Measurements from ENCODE around the gene EFCAB8. TPM values are rescaled to one million over a fixed set of nuclear protein-coding genes. Genes with fewer than 3 reads are reported as not detected.

The EFCAB8 gene
- total and polyA plus RNA-seq, 7 donors = 0.03 to 0.08 (median 0.04) TPM; not detected in 4

DNA sequence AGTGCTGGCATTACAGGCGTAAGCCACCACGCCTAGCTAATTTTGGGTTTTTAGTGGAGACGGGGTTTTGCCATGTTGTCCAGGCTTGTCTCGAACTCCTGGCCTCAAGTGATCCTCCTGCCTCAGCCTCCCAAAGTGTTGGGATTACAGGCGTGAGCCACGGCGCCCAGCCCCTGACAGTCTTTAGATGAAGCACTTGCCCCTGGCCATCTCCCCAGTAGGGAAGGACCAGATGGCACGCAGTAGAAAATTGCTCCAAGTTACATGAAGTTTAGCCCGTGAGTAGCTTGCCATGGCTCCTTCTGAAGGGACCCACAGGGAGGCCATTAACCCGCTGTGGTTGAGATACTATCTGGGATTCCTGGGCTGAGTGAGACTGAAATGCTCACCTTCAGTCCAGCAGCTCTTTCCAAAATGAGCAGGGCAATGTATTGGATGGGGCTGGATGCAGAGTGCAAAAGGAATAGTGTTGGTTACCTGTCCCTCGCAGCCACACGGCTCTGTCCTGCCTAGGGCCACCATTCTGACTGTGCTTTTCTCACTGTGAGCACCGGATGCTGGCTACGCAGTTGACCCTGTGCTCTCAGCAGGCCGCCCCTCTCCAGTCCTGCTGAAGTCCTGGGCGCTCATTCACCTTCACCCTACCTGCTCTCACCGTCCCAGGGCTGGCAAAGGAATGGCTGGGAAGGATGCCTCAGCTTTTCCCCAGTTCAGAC is 66.9 kb downstream of the EFCAB8 start:
- intact Hi-C loops (cut with DNase I) = no loop called here
- Histone ChIP-seq H3K36me3 (ENCODE audit: insufficient read depth in 1 of 2, low read depth in 1 of 2) (no peaks in the 10 kb centered on the region), H3K27me3 (ENCODE audit: insufficient read depth in 3 of 3, low read length in 2 of 3) (no peaks in the 10 kb centered on the region), H3K4me1 (no peaks in the 10 kb centered on the region), H3K27ac (no peak overlapping the region), H3K9me3 (no peaks in the 10 kb centered on the region), H3K4me3 (no peak overlapping the region)
- ATAC-seq (no peak), DNase-seq (no peak)
- WGBS, 3 donors = 80 to 85% (median 80%) methylated on average over 17 of the region's 17 CpGs
- no peak for TF ChIP-seq CTCF (IDR thresholded peaks at IDR 0.05)

- Histone ChIP-seq H3K27me3 (ENCODE audit: insufficient read depth in 3 of 3, low read length in 2 of 3) (no peaks in the 10 kb centered on the region), H3K27ac (no peak overlapping the region), H3K4me1 (no peaks in the 10 kb centered on the region), H3K9me3 (no peaks in the 10 kb centered on the region), H3K4me3 (no peak overlapping the region), H3K36me3 (ENCODE audit: insufficient read depth in 1 of 2, low read depth in 1 of 2) (no peaks in the 10 kb centered on the region)
- 77 to 84% (median 80%) methylated on average over 3 of the region's 3 CpGs for WGBS, 3 donors
- no peak for TF ChIP-seq CTCF (IDR thresholded peaks at IDR 0.05)
- intact Hi-C loops (cut with DNase I) = no loop called here
- DNase-seq (no peak), ATAC-seq (no peak)
Measured at GRCh38 chr20:32929162-32929561, 70.4 kb downstream of the EFCAB8 start.

GRCh38 chr20:32930181-32930580 is 71.5 kb downstream of the EFCAB8 start:
- H3K4me1 ChIP-seq = no peaks in the 10 kb centered on the region
- H3K36me3 ChIP-seq (ENCODE audit: insufficient read depth in 1 of 2, low read depth in 1 of 2) = no peaks in the 10 kb centered on the region
- no peaks in the 10 kb centered on the region for H3K27me3 ChIP-seq (ENCODE audit: insufficient read depth in 3 of 3, low read length in 2 of 3)
- H3K27ac ChIP-seq = no peak overlapping the region
- intact Hi-C loops (cut with DNase I) = no loop called here
- TF ChIP-seq CTCF (IDR thresholded peaks at IDR 0.05) = no peak
- no peak for DNase-seq
- ATAC-seq = no peak
- H3K4me3 ChIP-seq = no peak overlapping the region
- WGBS, 3 donors = 74 to 77% (median 76%) methylated on average over 10 of the region's 10 CpGs
- H3K9me3 ChIP-seq = no peaks in the 10 kb centered on the region

- Histone ChIP-seq H3K36me3 (ENCODE audit: insufficient read depth in 1 of 2, low read depth in 1 of 2) (no peaks in the 10 kb centered on the region), H3K27ac (no peak overlapping the region), H3K27me3 (ENCODE audit: insufficient read depth in 3 of 3, low read length in 2 of 3) (no peaks in the 10 kb centered on the region), H3K4me1 (no peaks in the 10 kb centered on the region), H3K4me3 (no peak overlapping the region), H3K9me3 (no peaks in the 10 kb centered on the region)
- DNase-seq (no peak), ATAC-seq (no peak)
- intact Hi-C loops (cut with DNase I) = no loop called here
- 68 to 86% (median 69%) methylated on average over 5 of the region's 5 CpGs for WGBS, 3 donors
- no peak for TF ChIP-seq CTCF (IDR thresholded peaks at IDR 0.05)
Measured at GRCh38 chr20:32930701-32931100, 72.0 kb downstream of the EFCAB8 start.

GRCh38 chr20:32934580-32934979 is 75.9 kb downstream of the EFCAB8 start:
- H3K27me3 ChIP-seq (ENCODE audit: insufficient read depth in 3 of 3, low read length in 2 of 3) = no peaks in the 10 kb centered on the region
- ATAC-seq = no peak
- H3K9me3 ChIP-seq = peaks cover 4% of the 10 kb centered on the region
- no peak for TF ChIP-seq CTCF (IDR thresholded peaks at IDR 0.05)
- no peaks in the 10 kb centered on the region for H3K36me3 ChIP-seq (ENCODE audit: insufficient read depth in 1 of 2, low read depth in 1 of 2)
- 46 to 51% (median 46%) methylated on average over 4 of the region's 4 CpGs for WGBS, 3 donors
- no peaks in the 10 kb centered on the region for H3K4me1 ChIP-seq
- intact Hi-C loops (cut with DNase I) = no loop called here
- H3K4me3 ChIP-seq = no peak overlapping the region
- H3K27ac ChIP-seq = no peak overlapping the region
- no peak for DNase-seq
